Mucosa of descending colon (tissue), 3 donors: ENCODE data around the gene MFSD11. TPM values are rescaled to one million over a fixed set of nuclear protein-coding genes. Genes with fewer than 3 reads are reported as not detected.
"Not testable (repeated sequence)": the region's sequence is repeated elsewhere in the genome, so short reads cannot be mapped to it uniquely, and the experiment has no call there.

Source experiments
- ATAC-seq: fragments of 200-7000 bp; cut with Tn5 transposase; one replicate; pipeline ENCODE4 v1.9.1; 2020; ENCODE audit warnings: mild to moderate bottlenecking, moderate library complexity
- DNase-seq, 3 donors: peaks; one replicate each; pipeline ENCODE4 v3.0.0-alpha.2; 2020
- H3K36me3 ChIP-seq: fragments of 200-600 bp; one replicate; pipeline ENCODE4 v1.8.0; 2021; ENCODE audit warnings: low read depth, mild to moderate bottlenecking
- H3K4me1 ChIP-seq: fragments of 200-600 bp; one replicate; pipeline ENCODE4 v1.8.0; 2021; ENCODE audit warnings: low read depth, mild to moderate bottlenecking
- H3K4me3 ChIP-seq: fragments of 200-600 bp; one replicate; pipeline ENCODE4 v1.8.0; 2021; ENCODE audit warnings: mild to moderate bottlenecking
- H3K9me3 ChIP-seq: fragments of 200-600 bp; one replicate; pipeline ENCODE4 v1.8.0; 2021; ENCODE audit warnings: mild to moderate bottlenecking
- CTCF ChIP-seq: fragments of 200-600 bp; IDR thresholded peaks from one replicate; pipeline ENCODE4 v1.8.0; 2022; ENCODE audit warnings: antibody characterized with exemption, mild to moderate bottlenecking
- intact Hi-C, 2 donors: fragments of 100-400 bp; cut with DNase I in 1 of 2; cut with micrococcal nuclease in 1 of 2; formaldehyde crosslinking; loops; one replicate each; pipeline versions ENCODE4 v1.11.0 to v1.11.1; 2022; cut with DNase I, micrococcal nuclease
- total RNA-seq, 3 donors: library from RNA; stranded (reverse); fragmentation: NEBNext Ultra II Directional in 2 of 3; extraction: Animal tissue kit (Norgen Biotek cat#: 25700) in 2 of 3; gene quantifications; one replicate each; pipeline versions ENCODE4 v1.2.1 to v1.2.4, GENCODE V29; 2021 to 2023
- donor health status: DM: no; HTN: no; CAD: no; lungs with moderate emphysema.
- donor health status: DM: no; HTN: no; CAD: no.
- donor health status: DM: no; HTN: yes; CAD: no.

The MFSD11 gene
- total RNA-seq, 3 donors from 2014 or later = 31.2 to 38.2 (median 33.2) TPM

GRCh38 chr17:76797241-76797840, 59.4 kb downstream of the MFSD11 start:
- Histone ChIP-seq H3K9me3 (no peaks in the 10 kb centered on the region), H3K36me3 (no peaks in the 10 kb centered on the region), H3K4me1 (no peaks in the 10 kb centered on the region), H3K4me3 (no peak overlapping the region)
- ATAC-seq (no peak), DNase-seq (no peak)
- no peak for TF ChIP-seq CTCF
- intact Hi-C loops = no loop called here

GRCh38 chr17:76801706-76802105, 63.8 kb downstream of the MFSD11 start:
- no peak for DNase-seq
- no peak for ATAC-seq
- intact Hi-C loops = no loop called here
- Histone ChIP-seq H3K4me3 (no peak overlapping the region), H3K4me1 (no peaks in the 10 kb centered on the region), H3K9me3 (no peaks in the 10 kb centered on the region), H3K36me3 (no peaks in the 10 kb centered on the region)
- TF ChIP-seq CTCF = no peak

DNA sequence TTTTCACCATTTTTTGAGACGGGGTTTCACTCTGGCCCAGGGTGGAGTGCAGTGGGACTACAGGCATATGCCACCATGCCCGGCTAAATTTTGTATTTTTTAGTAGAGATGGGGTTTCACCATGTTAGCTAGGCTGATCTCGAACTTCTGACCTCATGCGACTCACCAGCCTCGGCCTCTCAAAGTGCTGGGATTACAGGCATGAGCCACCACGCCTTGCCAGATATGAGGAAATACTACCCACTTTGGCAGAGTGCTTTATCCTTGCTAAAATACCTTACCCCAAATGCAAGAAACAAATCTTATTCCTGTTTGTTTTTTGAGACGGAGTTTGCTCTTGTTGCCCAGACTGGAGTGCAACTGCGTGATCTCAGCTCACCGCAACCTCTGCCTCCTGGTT, 67.4 kb downstream of the MFSD11 start:
- ATAC-seq = no peak
- DNase-seq = no peak
- Histone ChIP-seq H3K4me1 (no peaks in the 10 kb centered on the region), H3K9me3 (no peaks in the 10 kb centered on the region), H3K4me3 (no peak overlapping the region), H3K36me3 (no peaks in the 10 kb centered on the region)
- intact Hi-C loops = no loop called here
- no peak for TF ChIP-seq CTCF

GRCh38 chr17:76806151-76806550, 68.2 kb downstream of the MFSD11 start:
- DNase-seq, H3K4me1 ChIP-seq, H3K4me3 ChIP-seq, H3K9me3 ChIP-seq, intact Hi-C loops, ATAC-seq, H3K36me3 ChIP-seq: not testable (repeated sequence)

DNA sequence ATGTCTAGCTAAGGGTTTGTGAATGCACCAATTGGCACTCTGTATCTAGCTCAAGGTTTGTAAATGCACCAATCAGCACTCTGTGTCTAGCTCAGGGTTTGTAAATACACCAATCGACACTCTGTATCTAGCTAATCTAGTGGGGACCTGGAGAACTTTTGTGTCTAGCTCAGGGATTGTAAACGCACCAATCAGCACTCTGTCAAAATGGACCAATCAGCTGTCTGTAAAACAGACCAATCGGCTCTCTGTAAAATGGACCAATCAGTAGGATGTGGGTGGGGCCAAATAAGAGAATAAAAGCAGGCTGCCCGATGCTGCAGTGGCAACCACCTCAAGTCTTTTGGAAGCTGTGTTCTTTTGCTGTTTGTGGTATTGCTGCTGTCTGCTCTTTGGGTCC, 68.8 kb downstream of the MFSD11 start:
- H3K4me1 ChIP-seq, H3K9me3 ChIP-seq, H3K4me3 ChIP-seq, ATAC-seq, H3K36me3 ChIP-seq, intact Hi-C loops, DNase-seq: not testable (repeated sequence)

- ATAC-seq (no peak), DNase-seq (no peak)
- H3K4me1 ChIP-seq = no peaks in the 10 kb centered on the region
- no peak for TF ChIP-seq CTCF
- intact Hi-C loops = no loop called here
- H3K4me3 ChIP-seq = no peak overlapping the region
- H3K9me3 ChIP-seq = no peaks in the 10 kb centered on the region
- H3K36me3 ChIP-seq = no peaks in the 10 kb centered on the region
Observed at GRCh38 chr17:76808326-76808725, 70.4 kb downstream of the MFSD11 start.

DNA sequence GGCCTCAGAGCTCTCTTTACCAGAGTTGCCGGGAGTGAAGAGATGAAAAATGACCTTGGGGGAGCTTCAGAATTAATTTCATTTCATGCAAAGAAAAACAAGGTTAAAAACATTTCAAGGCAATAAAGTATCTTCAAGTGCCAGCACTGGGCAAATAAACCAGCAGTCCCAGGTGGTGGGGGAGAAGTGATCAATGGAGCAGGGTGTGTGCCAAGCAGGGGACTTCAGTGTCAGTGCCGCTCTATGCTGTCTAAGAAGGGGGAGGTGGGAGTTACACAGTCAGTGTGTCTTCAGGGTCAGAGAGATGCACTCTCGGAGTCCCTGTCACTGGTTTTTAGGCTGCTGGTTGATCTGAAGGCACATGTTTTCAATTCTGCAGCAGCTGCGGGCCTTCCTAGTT, 73.0 kb downstream of the MFSD11 start:
- H3K4me1 ChIP-seq = no peaks in the 10 kb centered on the region
- TF ChIP-seq CTCF = no peak
- no peaks in the 10 kb centered on the region for H3K9me3 ChIP-seq
- DNase-seq = no peak
- no peaks in the 10 kb centered on the region for H3K36me3 ChIP-seq
- no peak overlapping the region for H3K4me3 ChIP-seq
- intact Hi-C loops = no loop called here
- no peak for ATAC-seq
